DND-41 (cell line): ENCODE measurements around the gene PRSS56.

Experiments
- CTCF ChIP-seq: IDR thresholded peaks from 2 replicates; pipeline ENCODE4 v1.5.1; 2012; ENCODE audit warnings: borderline replicate concordance, low read length, moderate library complexity, mild to moderate bottlenecking; ENCODE audit not compliant: poor library complexity, severe bottlenecking; ENCODE audit errors: extremely low read depth
- EZH2 ChIP-seq: IDR thresholded peaks from 3 replicates; pipeline ENCODE4 v1.6.1; 2012; ENCODE audit warnings: borderline replicate concordance, low read depth, mild to moderate bottlenecking, moderate library complexity, low read length, inconsistent platforms; ENCODE audit not compliant: severe bottlenecking

DNA sequence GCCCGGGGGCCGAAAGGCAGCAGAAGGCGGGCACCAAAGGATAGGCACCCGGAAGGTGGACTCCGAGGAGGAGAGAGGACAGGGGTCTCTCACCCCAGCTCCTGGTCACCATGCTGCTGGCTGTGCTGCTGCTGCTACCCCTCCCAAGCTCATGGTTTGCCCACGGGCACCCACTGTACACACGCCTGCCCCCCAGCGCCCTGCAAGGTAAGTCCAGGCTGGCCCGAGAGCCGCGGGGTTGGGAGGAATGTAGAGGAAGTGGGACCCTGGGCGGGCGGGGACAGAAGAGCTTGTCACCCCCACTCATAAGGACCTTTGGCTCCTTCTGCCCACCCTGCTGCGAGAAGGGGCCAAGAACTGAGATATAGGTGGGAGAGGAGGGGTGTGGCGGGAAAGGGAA is 301 bp downstream of the PRSS56 start:
- no peak for TF ChIP-seq CTCF
- TF ChIP-seq EZH2 = no peak
